Stimulated activated CD4-positive, alpha-beta T cell treated with anti-CD3 and anti-CD28 coated beads, Interleukin-15, amount 100 ng/mL, for 24 hours (primary cell): ENCODE results near the gene PDLIM1.

Source experiments
- DNase-seq: peaks from one replicate; pipeline ENCODE4 v3.0.0-alpha.2; 2020

PDLIM1 gene

DNA sequence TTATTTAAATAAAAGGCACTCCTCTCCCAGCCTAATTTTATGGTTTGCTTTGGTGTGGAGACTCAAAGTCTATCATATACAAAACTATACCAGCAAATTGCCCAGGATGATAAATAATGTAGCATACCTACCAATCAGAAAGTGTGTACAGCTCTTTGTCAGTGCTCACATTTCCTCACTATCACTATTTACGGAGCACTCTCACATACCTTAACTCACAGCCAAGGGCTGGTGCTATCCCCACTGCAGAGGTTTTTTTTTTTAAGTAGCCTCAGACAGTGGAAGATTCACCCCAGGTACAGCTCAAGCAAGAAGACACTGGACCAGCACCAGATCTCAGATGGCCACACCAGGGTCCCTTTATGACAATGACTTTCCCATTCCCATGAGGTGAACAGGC lies 2.5 kb downstream of the PDLIM1 start:
- no peak for DNase-seq

- DNase-seq = no peak
These were observed 3.5 kb downstream of the PDLIM1 start for GRCh38 chr10:95287281-95287680.

DNA sequence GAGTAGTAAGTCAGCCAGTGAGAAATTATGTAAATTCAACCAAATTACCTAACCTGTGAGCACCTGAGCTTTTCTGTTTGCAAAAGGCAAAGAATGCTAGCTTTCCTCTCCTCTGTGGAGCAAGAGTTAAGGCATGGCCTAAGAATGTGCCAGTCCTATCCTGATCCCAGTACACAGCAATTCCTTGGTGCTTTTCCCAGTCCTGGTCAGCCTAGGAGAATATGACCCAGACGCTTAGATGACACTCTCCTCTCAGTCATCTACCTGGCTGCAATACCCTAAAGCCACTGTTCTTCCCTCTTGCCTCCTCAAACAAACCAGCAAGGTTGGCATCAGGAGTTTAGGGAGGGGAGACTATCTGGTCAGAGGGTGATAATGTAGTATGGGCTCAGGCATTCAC lies 4.1 kb downstream of the PDLIM1 start:
- no peak for DNase-seq

DNA sequence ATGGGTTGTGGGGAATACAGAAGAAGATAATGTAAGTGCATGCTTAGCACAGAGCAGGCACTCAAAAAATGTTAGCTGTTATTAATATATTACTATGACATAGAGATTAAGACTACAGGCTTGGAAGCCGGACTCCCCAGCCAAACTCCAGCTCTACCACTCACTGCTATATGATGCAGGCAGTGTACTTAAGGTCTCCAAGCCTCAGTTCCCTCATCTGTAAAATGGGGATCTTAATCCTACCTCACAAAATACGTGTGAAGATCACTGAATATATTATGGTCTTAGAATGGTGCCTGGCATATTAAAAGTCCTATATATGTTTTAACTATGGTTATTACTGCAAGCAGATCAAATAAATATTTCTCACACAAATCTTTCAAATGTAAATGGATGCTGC lies 5.2 kb downstream of the PDLIM1 start:
- no peak for DNase-seq

GRCh38 chr10:95284807-95285206 lies 6.0 kb downstream of the PDLIM1 start:
- no peak for DNase-seq

- no peak for DNase-seq
These were observed 8.7 kb downstream of the PDLIM1 start for GRCh38 chr10:95282107-95282506.

GRCh38 chr10:95281206-95281605 lies 9.6 kb downstream of the PDLIM1 start:
- no peak for DNase-seq

- no peak for DNase-seq
These were observed 10.2 kb downstream of the PDLIM1 start for GRCh38 chr10:95280637-95281036.

GRCh38 chr10:95279042-95279820 lies 11.6 kb downstream of the PDLIM1 start:
- no peak for DNase-seq

DNA sequence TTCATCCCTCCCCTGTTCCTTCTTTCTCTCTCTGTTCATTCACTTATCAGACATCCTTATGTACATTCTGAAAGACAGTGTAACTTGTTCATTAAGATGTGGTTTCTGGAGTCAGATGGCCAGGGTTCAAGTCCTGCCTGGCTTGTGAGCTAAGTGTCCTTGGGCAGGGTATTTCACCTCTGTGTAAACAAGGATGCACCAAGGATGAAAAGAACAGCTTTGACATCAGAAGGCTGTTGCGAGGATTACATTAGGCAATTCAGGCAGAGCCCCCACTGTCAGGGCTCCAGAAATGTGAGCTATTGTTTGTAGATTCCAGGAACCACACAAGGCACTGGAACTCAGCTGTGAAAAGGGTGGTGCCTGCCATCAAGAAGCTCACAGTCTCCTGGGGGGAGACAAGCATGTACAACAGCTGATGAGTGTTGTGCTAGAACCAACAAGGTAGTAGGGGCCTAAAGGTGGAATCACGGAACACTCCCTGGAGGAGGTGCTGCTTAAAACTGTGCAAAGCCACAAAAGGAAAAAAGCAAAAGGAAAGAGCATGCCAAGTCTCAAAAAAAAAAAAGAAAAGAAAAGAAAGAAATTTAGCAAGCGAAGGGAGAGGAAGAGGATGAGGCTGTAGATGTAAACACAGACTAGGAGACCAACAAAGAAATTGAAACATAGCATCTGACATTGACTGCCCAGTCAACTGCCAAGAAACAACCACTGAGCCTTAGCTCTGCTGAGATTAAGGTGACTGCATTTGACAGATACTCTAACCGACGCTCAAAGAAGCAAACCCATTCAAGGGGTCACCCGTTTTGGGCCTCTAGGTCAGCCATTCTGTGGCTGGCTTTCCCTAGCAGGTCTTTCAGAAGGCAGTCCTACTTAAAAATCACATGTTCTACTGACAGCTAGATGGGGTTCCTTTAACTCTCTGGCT lies 12.5 kb downstream of the PDLIM1 start:
- DNase-seq = no peak

- no peak for DNase-seq
These were observed 13.2 kb downstream of the PDLIM1 start for GRCh38 chr10:95277614-95278013.

- no peak for DNase-seq
These were observed 13.6 kb downstream of the PDLIM1 start for GRCh38 chr10:95277201-95277570.

- DNase-seq = no peak
These were observed 14.2 kb downstream of the PDLIM1 start for GRCh38 chr10:95276367-95277200.

GRCh38 chr10:95275726-95276366 lies 15.0 kb downstream of the PDLIM1 start:
- no peak for DNase-seq

DNA sequence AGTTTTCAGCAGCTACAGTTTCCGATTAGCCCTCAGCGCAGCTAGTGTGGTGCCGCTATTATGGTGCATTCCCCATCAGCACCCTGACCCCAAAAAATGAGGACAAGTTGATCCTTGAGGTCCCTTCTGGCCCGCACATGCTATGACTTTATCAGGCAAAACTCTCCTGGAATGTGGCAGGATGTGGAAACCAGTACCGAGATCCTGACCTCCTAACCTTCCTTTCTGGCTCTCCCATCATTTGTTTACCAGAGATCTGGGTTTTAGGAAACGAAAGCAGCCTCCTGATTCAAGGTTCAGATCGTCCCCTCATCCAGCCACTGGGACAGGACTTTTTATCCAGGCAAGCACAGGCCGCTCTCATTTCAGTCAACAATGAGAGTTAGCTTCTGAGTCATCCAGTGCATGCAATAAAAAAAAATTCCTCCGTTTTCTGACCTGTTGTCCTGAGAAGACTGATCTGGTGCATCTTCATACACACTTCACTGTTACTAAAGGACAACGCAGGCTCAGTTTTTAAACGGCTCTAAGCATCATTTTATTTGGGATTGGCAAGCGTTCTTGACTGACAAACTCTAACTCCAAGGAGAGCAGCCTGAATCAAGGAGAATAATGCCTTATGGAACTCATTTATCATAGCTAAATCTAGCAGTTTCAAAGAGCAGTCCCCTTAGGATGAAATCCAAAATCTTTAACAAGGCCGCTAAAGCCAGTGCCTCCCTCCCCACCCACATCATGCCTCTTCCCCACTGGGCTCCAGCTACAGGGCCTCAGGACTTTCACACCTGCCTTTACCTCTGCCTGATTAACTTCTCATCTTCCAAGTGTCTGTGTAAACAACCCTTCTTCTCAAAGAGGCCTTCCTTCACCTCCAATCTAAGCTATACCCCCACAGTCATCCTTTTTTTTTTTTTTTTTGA lies 17.1 kb downstream of the PDLIM1 start:
- DNase-seq = no peak

GRCh38 chr10:95268438-95268837 lies 22.4 kb downstream of the PDLIM1 start:
- DNase-seq = no peak

- no peak for DNase-seq
These were observed 23.6 kb downstream of the PDLIM1 start for GRCh38 chr10:95267251-95267650.

DNA sequence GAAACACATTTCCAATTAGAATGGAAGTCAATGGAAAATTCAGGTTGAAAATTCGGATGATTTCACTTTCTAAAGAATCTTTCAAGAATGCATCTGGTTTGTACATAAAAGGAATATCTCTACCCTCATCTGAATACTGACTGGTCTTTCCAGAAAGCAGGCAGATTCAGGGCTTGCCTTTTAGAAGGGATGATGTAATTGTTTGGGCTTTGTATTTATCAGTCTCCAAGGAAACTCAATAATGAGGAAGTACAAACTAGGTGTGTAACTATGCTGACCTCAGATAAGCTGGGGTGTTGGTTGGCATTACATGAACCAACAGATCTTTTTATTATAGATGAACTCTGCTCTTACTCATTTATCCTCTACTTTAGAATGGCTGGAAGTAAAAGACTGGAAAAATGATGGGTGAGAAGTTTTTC lies 24.1 kb downstream of the PDLIM1 start:
- no peak for DNase-seq

- DNase-seq = no peak
These were observed 25.2 kb downstream of the PDLIM1 start for GRCh38 chr10:95265572-95265971.

DNA sequence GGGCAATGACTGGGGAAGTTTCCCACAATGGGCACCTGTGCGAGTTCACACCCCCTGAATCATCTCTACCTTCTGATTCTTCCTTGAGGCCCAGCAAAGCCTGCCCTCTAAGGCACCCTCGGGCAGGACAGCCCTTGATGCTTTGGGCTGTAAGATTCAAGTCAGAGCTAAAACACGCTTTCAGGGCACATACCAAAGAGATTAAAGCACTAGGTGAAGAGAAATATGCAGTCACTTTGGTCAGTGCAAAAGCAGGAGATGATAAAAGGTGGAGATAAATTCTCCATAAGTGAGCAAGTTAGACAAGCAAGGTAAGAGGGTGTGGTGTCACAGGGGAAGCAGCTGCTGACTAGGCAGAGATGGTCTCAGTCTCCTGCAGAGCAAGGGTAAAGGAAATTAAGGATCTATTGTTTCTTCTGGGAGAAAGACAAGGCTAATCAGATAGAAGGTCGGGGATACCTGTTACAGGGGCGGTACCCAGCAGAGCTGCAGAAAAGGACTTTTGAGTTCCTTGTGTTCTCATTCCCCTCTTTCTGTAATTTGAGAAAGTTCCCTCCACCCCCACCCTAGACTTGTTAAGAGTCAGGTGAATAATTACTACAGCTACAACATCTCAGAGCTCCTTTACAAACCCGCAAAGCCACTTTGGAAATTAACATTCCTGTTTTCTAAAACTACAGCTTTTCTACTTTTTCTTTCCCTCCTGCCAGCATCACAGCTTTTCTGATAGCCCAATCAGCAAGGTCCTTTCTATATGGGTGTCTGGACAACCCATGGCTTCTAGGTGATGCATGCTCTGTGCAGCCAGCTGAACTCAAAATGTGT lies 26.4 kb downstream of the PDLIM1 start:
- DNase-seq = no peak

GRCh38 chr10:95263864-95264226 lies 27.0 kb downstream of the PDLIM1 start:
- no peak for DNase-seq
